NCI-H2227 (cell line): ENCODE measurements around the gene MEX3A.
"Not testable (repeated sequence)": the region's sequence is repeated elsewhere in the genome, so short reads cannot be mapped to it uniquely, and the experiment has no call there.

Source experiments
- DNase-seq: peaks from one replicate; lab custom pipeline; 2025; ENCODE audit not compliant: unreplicated experiment; lab: John Stamatoyannopoulos, UW

The MEX3A gene

DNA sequence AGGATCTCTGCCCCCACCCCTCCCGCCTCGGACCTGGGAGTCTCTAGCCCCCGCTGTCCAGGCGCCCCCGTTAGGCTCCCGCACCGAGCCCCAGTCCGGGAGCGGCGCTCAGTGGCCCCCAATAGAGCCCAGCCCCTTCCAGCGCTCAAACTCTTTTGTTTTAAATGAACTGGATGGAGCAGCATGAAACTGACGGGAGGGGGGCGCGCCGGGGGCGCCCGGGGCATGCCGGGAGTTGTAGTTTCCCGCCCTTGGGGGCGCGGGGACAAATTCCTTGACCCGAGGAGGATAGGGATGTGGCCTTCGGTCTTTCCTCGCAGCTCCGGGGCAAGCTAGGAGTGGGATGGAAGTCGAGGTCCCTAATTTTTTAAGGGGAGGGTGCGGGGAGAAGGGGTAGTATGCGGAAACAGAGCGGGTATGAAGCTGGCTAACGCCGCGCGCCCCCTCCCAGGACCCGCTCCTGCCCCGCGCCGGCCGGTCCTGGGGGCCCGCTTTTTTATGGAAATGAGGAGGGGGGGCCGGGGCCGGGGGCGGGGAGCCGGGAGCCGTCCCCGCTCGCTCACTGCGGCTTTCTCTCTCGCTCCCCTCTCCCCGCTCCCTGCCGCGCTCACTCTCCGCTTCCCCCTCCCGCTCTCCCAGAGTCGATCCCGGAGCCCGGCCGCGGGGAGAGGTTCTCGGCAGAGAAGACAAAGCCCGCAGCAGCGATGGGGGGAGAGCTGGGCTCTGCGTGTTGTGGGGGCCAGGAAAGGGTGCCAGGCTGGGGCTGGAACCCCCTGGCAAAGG is at the start of gene MEX3A:
MEX3A (minus strand) TSS at position 157 of the 783 bp plus-strand sequence. CDS start 467 bp downstream, outside the sequence.
- DNase-seq, result peak; percentile 90

GRCh38 chr1:156130578-156130942 is 48.3 kb upstream of the MEX3A start:
- DNase-seq, result no peak

- DNase-seq, result peak; percentile 86
Observed at GRCh38 chr1:156129687-156130577, 47.7 kb upstream of the MEX3A start.

DNA sequence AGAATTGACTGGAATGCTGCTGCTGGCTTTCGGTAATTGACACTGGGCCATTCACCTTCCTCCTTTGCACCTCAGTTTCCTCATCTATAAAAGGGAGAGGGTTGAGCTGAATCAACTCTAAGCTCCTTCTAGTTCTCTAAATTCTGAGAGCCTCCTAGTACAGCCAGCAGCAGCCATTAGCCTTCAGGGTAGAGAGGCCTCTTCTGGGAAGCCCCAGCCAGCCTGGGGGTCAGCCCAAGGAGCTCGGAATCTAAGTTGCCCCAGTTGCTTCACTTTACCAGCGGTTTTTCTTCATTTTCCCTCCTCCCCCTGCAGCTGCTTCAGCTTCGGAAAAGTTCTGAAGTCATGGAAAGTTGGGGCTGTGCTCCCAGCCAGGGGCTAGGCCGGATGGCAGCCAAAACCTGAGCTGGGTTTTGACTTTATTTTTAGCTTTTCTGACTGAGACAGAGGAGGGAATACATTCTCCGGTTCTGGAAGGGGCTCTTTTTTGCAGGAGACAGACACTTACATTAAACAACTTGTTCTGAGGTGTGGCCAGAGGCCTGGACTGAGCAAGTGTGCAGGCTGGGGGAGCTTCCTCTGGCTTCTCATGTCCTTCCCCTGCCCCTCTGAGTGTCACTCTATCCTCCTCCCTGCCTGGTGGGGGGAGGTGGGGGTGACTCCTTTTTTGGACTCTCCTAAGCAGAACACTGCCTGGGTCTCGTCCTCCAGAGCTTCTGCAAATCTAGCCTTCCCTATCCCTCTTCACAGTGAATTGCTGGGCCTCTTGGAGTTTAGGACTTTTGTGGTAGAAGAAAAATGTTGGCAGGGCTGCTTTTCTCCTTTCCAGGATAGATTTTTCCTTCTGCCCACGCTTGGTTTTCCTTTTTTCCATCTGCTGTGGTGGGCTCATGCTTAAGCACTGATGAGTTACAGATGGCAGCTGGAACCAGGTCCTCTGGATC is 46.7 kb upstream of the MEX3A start:
- DNase-seq, result no peak

- no peak for DNase-seq
Observed at GRCh38 chr1:156128308-156128653, 46.0 kb upstream of the MEX3A start.

DNA sequence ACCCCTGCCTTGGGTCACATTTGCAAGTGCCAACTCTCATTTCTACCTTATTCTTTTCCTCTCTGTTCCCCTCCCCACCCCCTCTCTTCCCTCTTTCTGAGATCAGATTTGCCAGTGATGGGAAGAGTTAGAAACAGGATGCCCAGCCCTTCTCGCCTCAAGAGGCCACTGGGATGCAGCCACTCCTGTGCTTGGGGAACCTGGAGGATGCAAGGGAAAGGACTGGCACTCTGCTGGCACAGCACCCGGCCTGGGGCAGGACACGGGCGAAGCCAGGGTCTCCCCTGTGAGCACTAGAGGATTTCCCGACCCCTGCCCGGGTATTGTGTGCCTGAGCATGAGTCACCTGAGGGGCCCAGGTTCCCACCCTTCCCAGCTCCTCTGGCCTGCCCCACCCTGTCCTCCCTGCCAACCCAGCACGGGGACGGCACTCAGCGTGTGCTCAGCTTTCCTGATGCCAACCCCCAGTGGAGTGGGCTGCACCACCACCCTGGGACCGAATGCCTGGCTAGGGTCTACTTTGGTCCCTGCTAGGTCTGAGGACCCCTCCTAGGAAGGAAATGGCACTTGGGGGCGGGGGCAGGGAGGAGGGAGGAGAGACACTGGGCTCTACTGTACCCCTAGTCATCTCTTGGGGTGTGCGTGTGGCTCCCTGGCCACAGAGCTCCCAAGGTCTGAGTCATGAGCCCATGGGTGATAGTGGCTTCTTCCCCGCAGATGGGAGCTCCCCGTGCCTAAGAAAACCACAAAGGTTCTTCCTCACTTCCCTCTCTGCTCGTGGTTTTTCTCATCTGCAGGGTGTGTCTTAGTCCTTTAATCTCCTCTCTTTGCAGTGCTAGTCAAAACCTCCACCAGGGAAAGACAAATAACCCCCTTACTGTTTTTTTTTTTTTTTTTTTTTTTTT is 44.6 kb upstream of the MEX3A start:
- no peak for DNase-seq

DNA sequence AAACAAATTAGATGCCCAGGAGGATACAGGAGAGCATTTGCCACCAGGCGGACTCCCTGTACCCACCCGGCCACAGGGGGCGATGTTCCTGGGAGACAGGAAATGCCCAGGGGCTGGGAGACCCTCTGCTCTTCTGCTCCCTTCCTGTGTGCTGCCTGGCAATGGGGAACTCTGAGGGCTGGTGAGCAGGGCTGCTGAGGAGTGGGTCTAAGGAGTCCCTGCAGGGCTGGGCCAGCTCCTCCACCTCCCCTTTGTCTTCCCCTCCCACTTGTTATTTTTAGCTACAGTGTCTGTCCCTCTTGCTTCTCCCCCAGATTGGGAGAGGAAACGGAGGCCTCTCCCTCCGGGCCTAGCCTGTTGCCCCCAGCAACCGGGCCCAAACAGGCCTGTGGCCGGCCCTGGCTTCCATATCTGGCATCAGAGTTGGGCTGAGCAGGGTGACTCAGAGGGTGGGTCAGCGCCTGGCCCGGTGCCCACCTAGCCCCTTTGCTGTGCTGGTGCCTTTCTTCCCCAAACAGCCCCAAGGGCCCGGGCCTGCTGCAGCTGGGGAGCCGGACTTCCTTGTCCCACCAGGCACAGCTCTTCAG is 43.9 kb upstream of the MEX3A start:
- peak; percentile 51 for DNase-seq

GRCh38 chr1:156125544-156125943 is 43.3 kb upstream of the MEX3A start:
- not testable (repeated sequence) for DNase-seq

DNA sequence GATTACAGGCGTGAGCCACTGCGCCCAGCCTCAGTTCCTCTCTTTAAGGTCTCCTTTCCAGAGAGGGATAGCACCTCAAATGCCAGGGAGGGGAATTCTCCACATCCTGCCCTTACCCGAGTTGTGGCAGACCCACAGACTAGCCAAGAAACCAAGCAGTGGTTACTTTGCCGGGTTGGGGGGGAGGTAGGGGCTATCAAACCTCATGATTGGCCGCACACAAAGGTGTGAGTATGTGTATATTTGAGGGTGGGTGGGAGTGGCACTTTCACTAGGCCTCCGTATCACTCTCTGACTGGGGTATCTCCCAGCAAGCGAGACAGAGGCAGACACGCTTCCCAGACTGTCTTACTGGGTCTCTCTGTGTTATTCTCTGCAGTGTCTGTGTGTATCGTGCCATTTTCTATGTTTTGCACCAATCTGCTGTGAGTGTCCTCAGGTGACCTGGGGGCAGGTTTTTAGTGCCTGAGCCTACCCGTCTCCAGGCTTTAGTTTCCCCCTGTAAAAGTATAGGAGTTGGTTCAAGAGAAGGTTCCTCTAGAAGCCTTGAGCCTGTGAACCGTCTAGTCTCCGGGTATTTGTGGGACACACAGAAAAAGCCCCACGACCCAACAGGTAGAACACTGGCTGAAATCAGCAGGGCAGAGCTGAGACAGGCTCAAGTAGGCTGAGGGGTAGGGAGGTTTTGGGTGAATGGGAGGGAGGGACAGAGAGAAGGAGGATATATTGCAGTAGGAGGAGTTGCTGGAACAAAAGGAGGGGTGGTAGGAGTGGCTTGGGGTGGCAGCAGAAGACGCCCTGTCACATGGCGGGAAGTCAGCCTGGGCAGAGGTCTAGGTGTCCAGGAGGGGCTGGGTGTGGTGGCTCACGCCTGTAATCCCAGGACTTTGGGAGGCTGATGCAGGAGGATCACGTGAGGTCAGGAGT is 42.6 kb upstream of the MEX3A start:
- no peak for DNase-seq

DNA sequence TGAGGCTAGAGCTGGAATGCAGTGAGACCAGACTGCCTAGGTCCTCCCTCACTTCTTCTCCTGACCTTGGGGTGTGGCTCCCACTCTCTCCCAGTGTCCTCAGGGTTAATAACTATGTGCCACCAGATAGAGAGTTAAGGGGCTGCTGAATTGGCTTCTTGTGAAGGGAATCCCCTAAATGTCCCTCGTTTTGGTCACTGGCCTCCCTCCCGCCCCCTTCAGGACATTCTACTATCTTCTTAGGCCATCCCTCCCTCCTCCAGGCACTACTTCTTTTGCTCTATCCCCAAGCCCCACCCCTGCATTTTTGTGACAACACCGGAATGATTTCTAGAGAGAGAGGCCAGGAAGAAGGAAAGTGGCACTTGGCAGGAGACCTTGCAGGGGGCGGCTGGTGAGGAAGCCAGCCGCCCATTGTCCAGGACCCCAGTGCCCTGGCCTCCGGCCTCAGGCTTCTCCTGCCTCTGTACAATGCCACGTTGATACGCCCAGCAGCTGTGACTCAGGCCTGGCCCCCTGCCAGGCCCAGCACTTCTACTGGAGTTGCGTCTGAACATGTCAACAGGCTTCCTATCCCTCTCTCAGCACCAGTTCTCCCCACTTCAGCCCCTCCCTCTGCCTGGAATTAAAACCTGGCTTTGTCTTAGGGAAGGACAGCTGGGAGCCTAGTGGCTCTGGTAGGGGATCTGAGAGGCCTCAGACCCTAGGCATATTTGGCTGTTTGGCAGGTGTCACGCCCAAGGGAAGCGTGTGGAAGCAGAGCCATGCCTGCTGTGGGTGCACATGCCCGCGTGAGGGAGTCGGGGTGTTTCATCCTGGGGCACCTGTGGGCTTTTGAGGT is 41.3 kb upstream of the MEX3A start:
- DNase-seq, result peak; percentile 74

- no peak for DNase-seq
Observed at GRCh38 chr1:156122519-156123355, 40.5 kb upstream of the MEX3A start.

DNA sequence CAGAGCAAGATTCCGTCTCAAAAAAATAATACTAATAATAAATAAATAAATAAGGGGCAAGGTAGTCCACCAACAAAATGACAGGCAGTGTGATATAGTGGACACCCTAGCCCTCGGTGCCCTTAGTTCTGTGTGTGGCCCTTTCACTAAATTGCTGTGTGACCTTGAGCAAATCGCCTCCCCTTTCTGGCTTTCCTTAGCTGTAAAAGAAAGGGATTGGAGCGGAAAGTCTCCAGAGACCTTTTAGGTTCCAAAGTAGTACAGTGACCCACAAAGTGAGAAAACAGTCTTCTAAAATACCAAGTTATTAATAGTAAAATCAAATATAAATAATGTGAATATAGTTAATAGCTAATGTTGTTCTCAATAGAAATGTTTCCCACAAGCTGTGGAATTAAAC is 39.8 kb upstream of the MEX3A start:
- no peak for DNase-seq

GRCh38 chr1:156121457-156121856 is 39.2 kb upstream of the MEX3A start:
- no peak for DNase-seq

DNA sequence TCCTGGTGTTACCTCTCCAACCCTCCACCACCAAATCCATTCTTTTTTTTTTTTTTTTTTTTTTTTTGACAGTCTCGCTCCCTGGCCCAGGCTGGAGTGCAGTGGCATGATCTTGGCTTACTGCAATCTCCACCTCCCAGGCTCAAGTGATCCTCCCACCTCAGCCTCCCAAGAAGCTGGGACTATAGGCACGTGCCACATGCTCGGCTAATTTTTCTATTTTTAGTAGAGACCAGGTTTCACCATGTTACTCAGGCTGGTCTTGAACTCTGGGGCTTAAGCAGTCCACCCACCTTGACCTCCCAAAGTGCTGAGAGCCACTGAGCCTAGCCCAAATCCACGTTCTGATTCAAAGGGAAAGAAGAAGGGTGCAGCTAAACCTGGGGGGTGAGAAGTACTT is 38.7 kb upstream of the MEX3A start:
- DNase-seq, result not testable (repeated sequence)

DNA sequence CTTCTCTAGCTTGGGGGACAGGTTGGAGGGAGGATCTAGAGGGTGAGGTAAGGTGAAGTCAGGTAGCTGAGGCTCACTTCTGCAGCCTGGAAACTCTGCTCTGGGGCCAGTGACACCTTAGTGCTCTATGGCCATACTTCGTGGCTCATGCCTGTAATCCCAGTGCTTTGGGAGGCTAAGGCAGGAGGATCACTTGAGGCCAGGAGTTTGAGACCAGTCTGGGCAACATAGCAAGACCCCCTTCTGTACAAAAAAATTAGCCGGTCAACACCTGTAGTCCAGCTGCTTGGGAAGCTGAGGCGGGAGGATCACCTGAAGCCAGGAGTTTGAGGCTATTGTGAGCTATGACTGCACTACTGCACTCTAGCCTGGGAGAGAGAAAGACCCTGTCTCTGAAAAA is 38.1 kb upstream of the MEX3A start:
- DNase-seq, result no peak

DNA sequence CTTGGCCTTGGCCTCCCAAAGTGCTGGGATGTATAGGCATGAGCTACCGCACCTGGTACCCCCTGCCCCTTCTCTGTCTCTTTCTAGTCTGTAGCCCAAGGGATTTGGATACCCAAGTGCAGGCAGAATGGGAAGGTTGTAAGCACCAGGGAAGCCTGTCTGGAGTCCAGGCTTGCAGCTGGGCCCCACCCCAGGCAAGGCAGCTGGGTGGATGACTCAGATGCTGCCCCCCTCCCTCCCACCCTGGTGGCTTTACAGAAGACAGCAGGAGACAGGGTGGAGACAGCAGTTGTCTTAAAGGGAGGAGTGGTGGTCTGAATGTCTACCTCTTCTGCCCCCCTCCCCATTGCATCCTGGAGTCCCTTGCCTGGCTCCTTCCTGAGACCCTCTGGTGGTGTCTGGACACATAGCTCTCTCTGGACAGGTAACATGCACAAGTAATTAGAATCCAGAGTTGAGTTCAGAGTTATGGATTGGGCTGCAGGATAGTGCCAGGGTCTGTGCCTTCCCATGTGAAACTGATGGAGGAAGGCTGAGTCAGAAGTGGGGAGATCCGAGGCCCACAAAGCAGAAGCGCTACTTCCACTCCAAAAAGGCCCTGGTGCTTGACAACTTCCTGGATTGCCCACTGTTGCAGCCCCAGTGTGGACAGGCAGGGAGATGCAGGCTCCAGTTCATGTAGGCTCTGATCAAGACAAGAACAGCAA is 37.4 kb upstream of the MEX3A start:
- no peak for DNase-seq
